22Rv1 (cell line): ENCODE results near the gene HOXD13.

Experiments used
- ZFX ChIP-seq: fragments of 450-650 bp; IDR thresholded peaks from 2 replicates; pipeline ENCODE4 v1.6.1; 2017; ENCODE audit warnings: antibody characterized with exemption, borderline replicate concordance
- TF ChIP-seq, protein P1 (sequence below): fragments of 450-650 bp; IDR thresholded peaks from 2 replicates; pipeline ENCODE4 v1.5.1; 2017; ENCODE audit warnings: mild to moderate bottlenecking

- TF ChIP-seq, protein P1, sequence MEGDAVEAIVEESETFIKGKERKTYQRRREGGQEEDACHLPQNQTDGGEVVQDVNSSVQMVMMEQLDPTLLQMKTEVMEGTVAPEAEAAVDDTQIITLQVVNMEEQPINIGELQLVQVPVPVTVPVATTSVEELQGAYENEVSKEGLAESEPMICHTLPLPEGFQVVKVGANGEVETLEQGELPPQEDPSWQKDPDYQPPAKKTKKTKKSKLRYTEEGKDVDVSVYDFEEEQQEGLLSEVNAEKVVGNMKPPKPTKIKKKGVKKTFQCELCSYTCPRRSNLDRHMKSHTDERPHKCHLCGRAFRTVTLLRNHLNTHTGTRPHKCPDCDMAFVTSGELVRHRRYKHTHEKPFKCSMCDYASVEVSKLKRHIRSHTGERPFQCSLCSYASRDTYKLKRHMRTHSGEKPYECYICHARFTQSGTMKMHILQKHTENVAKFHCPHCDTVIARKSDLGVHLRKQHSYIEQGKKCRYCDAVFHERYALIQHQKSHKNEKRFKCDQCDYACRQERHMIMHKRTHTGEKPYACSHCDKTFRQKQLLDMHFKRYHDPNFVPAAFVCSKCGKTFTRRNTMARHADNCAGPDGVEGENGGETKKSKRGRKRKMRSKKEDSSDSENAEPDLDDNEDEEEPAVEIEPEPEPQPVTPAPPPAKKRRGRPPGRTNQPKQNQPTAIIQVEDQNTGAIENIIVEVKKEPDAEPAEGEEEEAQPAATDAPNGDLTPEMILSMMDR = no peak
- TF ChIP-seq ZFX = no peak
Observed at GRCh38 chr2:176072292-176072669, 20.2 kb upstream of the HOXD13 start.
